PC-9 (cell line): Measurements from ENCODE around the gene SHISA5. TPM values are rescaled to one million over a fixed set of nuclear protein-coding genes. Genes with fewer than 3 reads are reported as not detected.

Source experiments
- BruUV-seq: library from RNA; stranded (reverse); fragments of 400-500 nt; replicated peaks from 2 replicates; lab custom pipeline; 2021; lab: Mats Ljungman, UMichigan
- CTCF ChIA-PET: fragments of 300-600 bp; sonication (Branson Sonifier 250); formaldehyde crosslinking; loops from one replicate; lab custom pipeline; 2022; ENCODE audit warnings: antibody characterized with exemption; lab: Charles Lee
- POLR2A ChIA-PET: fragments of 300-600 bp; sonication (Branson Sonifier 250); formaldehyde crosslinking; loops from one replicate; lab custom pipeline; 2022; ENCODE audit warnings: antibody characterized with exemption; ENCODE audit not compliant: unreplicated experiment; lab: Charles Lee
- DNase-seq, 2 experiments: peaks; one replicate each; pipeline versions ENCODE4 v3.0.0 to v3.0.0-alpha.2; 2015 to 2022; ENCODE audit warnings: mixed read lengths in 1 of 2
- H2AFZ ChIP-seq: fragments of 200-600 bp; sonication (generic); 2 replicates; pipeline ENCODE4 v1.8.1; 2017; ENCODE audit warnings: antibody characterized with exemption
- H3F3A ChIP-seq: fragments of 200-600 bp; sonication (generic); 2 replicates; pipeline ENCODE4 v1.8.1; 2017; ENCODE audit warnings: antibody characterized with exemption, mild to moderate bottlenecking, low read depth; ENCODE audit not compliant: insufficient read depth
- H3K27ac ChIP-seq: fragments of 200-600 bp; sonication (generic); 2 replicates; pipeline ENCODE4 v1.6.1; 2016; ENCODE audit warnings: mixed run types
- H3K27me3 ChIP-seq: fragments of 200-600 bp; sonication (generic); 2 replicates; pipeline ENCODE4 v1.6.1; 2016; ENCODE audit warnings: low read depth, mixed run types; ENCODE audit not compliant: insufficient read depth
- H3K36me3 ChIP-seq: fragments of 200-600 bp; sonication (generic); 2 replicates; pipeline ENCODE4 v1.6.1; 2016; ENCODE audit warnings: low read depth, mixed run types
- H3K4me1 ChIP-seq: fragments of 200-600 bp; sonication (generic); replicated peaks from 2 replicates; pipeline ENCODE4 v1.6.1; 2016; ENCODE audit warnings: mixed run types; ENCODE audit not compliant: insufficient read depth
- H3K4me2 ChIP-seq: fragments of 200-600 bp; sonication (generic); 2 replicates; pipeline ENCODE4 v1.6.1; 2017; ENCODE audit warnings: mixed run types
- H3K4me3 ChIP-seq: fragments of 200-600 bp; sonication (generic); 2 replicates; pipeline ENCODE4 v1.6.1; 2016; ENCODE audit warnings: mixed run types
- H3K79me2 ChIP-seq: fragments of 200-600 bp; sonication (generic); 2 replicates; pipeline ENCODE4 v1.6.1; 2017; ENCODE audit warnings: low read depth, mixed run types
- H3K9me2 ChIP-seq: fragments of 200-600 bp; sonication (generic); 2 replicates; pipeline ENCODE4 v1.8.1; 2017; ENCODE audit warnings: mild to moderate bottlenecking; ENCODE audit not compliant: insufficient read depth
- H3K9me3 ChIP-seq: fragments of 200-600 bp; sonication (generic); 2 replicates; pipeline ENCODE4 v1.8.1; 2016; ENCODE audit warnings: low read depth; ENCODE audit not compliant: insufficient read depth
- H4K20me1 ChIP-seq: fragments of 200-600 bp; sonication (generic); 2 replicates; pipeline ENCODE4 v1.8.1; 2017; ENCODE audit not compliant: insufficient read depth
- EZH2 ChIP-seq: fragments of 200-600 bp; sonication (generic); IDR thresholded peaks from 2 replicates; pipeline ENCODE4 v1.8.0; 2017; ENCODE audit warnings: antibody characterized with exemption, low read depth
- intact Hi-C: fragments of 100-400 bp; cut with micrococcal nuclease; formaldehyde crosslinking; loops from one replicate; pipeline ENCODE4 v1.10.0; 2022; ENCODE audit not compliant: unreplicated experiment
- total RNA-seq: library from RNA; stranded (reverse); gene quantifications from 2 replicates; pipeline ENCODE4 v1.2.3, GENCODE V29; 2021
- TF ChIP-seq, protein P1 (sequence below): fragments of 200-600 bp; sonication (generic); conservative IDR thresholded peaks from 2 replicates; pipeline ENCODE4 v1.6.1; 2017; ENCODE audit warnings: mixed run types, antibody characterized with exemption, mild to moderate bottlenecking, moderate library complexity

SHISA5 gene
- total RNA-seq, 1 experiment from 2014 or later, result 133 TPM

GRCh38 chr3:48459773-48460516 is 44.0 kb downstream of the SHISA5 start:
- Histone ChIP-seq H3K27me3 (no peaks in the 10 kb centered on the region), H3K4me3 (no peak overlapping the region), H3K9me2 (no peaks in the 10 kb centered on the region), H4K20me1 (no peaks in the 10 kb centered on the region), H2AFZ (no peak overlapping the region), H3K27ac (no peak overlapping the region), H3K79me2 (no peaks in the 10 kb centered on the region), H3K4me2 (no peak overlapping the region), H3F3A (peaks cover under 1% of the 10 kb centered on the region; the same call in 1 of the 2 replicates), H3K4me1 (peaks cover 1% of the 10 kb centered on the region; the same call in 1 of the 2 replicates), H3K9me3 (no peaks in the 10 kb centered on the region), H3K36me3 (no peaks in the 10 kb centered on the region)
- TF ChIP-seq, protein P1, sequence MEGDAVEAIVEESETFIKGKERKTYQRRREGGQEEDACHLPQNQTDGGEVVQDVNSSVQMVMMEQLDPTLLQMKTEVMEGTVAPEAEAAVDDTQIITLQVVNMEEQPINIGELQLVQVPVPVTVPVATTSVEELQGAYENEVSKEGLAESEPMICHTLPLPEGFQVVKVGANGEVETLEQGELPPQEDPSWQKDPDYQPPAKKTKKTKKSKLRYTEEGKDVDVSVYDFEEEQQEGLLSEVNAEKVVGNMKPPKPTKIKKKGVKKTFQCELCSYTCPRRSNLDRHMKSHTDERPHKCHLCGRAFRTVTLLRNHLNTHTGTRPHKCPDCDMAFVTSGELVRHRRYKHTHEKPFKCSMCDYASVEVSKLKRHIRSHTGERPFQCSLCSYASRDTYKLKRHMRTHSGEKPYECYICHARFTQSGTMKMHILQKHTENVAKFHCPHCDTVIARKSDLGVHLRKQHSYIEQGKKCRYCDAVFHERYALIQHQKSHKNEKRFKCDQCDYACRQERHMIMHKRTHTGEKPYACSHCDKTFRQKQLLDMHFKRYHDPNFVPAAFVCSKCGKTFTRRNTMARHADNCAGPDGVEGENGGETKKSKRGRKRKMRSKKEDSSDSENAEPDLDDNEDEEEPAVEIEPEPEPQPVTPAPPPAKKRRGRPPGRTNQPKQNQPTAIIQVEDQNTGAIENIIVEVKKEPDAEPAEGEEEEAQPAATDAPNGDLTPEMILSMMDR, result no peak
- no peak for TF ChIP-seq EZH2
- ChIA-PET CTCF (no interaction called here), POLR2A (no interaction called here)
- DNase-seq, result no peak
- BruUV-seq, result no TSS peak
- intact Hi-C loops, result no loop called here

- intact Hi-C loops, result no loop called here
- Histone ChIP-seq H3K9me2 (no peaks in the 10 kb centered on the region), H3F3A (no peaks in the 10 kb centered on the region), H3K27ac (no peak overlapping the region), H3K36me3 (peaks cover 2% of the 10 kb centered on the region; the same call in 1 of the 2 replicates), H3K4me3 (no peak overlapping the region), H3K9me3 (no peaks in the 10 kb centered on the region), H3K4me1 (no peaks in the 10 kb centered on the region), H2AFZ (no peak overlapping the region), H3K4me2 (no peak overlapping the region), H3K27me3 (no peaks in the 10 kb centered on the region), H4K20me1 (no peaks in the 10 kb centered on the region), H3K79me2 (no peaks in the 10 kb centered on the region)
- TF ChIP-seq EZH2, result no peak
- TF ChIP-seq, protein P1, result no peak
- ChIA-PET POLR2A (no interaction called here), CTCF (no interaction called here)
- no peak for DNase-seq
- no TSS peak for BruUV-seq
Measured at GRCh38 chr3:48459331-48459730, 44.6 kb downstream of the SHISA5 start.

DNA sequence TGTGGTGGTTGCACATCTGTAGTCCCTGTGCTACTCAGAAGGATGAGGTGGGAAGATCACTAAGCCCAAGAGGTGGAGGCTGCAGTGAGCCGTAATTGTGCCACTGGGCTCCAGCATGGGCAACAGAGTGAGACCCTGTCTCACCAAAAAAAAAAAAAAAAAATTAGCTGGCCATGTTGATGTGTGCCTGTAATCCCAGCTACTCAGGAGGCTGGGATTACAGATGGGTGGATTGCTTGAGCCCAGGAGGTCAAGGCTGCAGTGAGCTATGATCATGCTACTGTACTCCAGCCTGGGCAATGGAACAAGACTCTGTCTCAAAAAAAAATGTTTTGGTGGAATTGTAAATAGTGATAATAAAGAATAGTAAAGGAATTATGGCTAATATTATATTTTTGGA is 47.5 kb downstream of the SHISA5 start:
- Histone ChIP-seq H3K9me2 (no peaks in the 10 kb centered on the region), H3K36me3 (peaks cover 4% of the 10 kb centered on the region; the same call in 1 of the 2 replicates), H3K79me2 (no peaks in the 10 kb centered on the region), H3K4me2 (no peak overlapping the region), H3K27ac (no peak overlapping the region), H4K20me1 (no peaks in the 10 kb centered on the region), H3F3A (no peaks in the 10 kb centered on the region), H3K27me3 (no peaks in the 10 kb centered on the region), H2AFZ (no peak overlapping the region), H3K4me1 (no peaks in the 10 kb centered on the region), H3K4me3 (no peak overlapping the region), H3K9me3 (no peaks in the 10 kb centered on the region)
- BruUV-seq, result no TSS peak
- TF ChIP-seq, protein P1, result no peak
- TF ChIP-seq EZH2, result no peak
- intact Hi-C loops, result no loop called here
- POLR2A ChIA-PET, result no interaction called here
- no peak for DNase-seq
- CTCF ChIA-PET, result interaction anchor here (0.6 to 0.7 kb wide), 2 partner anchors 48 to 653 kb away, joined by 3 to 6 read pairs; no protein-coding TSS in a partner anchor
